Left lung (tissue), 10 donors: ENCODE measurements around the gene FOXO1. TPM values are rescaled to one million over a fixed set of nuclear protein-coding genes. Genes with fewer than 3 reads are reported as not detected.

Experiments
- ATAC-seq: fragments of 200-7000 bp; cut with Tn5 transposase; one replicate; pipeline ENCODE4 v1.9.1; 2020; ENCODE audit warnings: moderate library complexity
- DNase-seq, 4 donors: peaks; one replicate each; pipeline ENCODE4 v3.0.0-alpha.2; 2013 to 2020
- H3K27ac ChIP-seq, 2 donors: fragments of 200-600 bp; sonication (generic) in 1 of 2; one replicate each; pipeline versions ENCODE4 v1.5.0 to v1.8.0; 2020 to 2021
- H3K27me3 ChIP-seq, 2 donors: fragments of 200-600 bp; sonication (generic) in 1 of 2; one replicate each; pipeline versions ENCODE4 v1.5.0 to v1.8.0; 2020 to 2021
- H3K36me3 ChIP-seq, 2 donors: fragments of 200-600 bp; sonication (generic) in 1 of 2; one replicate each; pipeline versions ENCODE4 v1.5.0 to v1.8.0; 2020 to 2021
- H3K4me1 ChIP-seq, 2 donors: fragments of 200-600 bp; one replicate each; pipeline ENCODE4 v1.8.0; 2021
- H3K4me3 ChIP-seq, 2 donors: fragments of 200-600 bp; sonication (generic) in 1 of 2; one replicate each; pipeline versions ENCODE4 v1.5.0 to v1.8.0; 2020 to 2021; ENCODE audit warnings: mild to moderate bottlenecking in 1 of 2
- H3K9me3 ChIP-seq, 2 donors: fragments of 200-600 bp; sonication (generic) in 1 of 2; one replicate each; pipeline versions ENCODE4 v1.5.0 to v1.8.0; 2020 to 2021
- intact Hi-C, 2 donors: fragments of 100-400 bp; cut with DNase I; formaldehyde crosslinking; loops; one replicate each; pipeline versions ENCODE4 v1.11.2 to v1.14.2; 2022
- polyA plus RNA-seq, 6 donors: library from polyadenylated mRNA; unstranded; fragments of 120-200 nt; gene quantifications; one replicate each; pipeline ENCODE4 v1.2.1, GENCODE V29; 2013; ENCODE audit not compliant: insufficient read length in 6 of 6
- total RNA-seq, 2 donors: library from RNA; stranded (reverse); fragmentation: NEBNext Ultra II Directional; extraction: Animal tissue kit (Norgen Biotek cat#: 25700); gene quantifications; one replicate each; pipeline ENCODE4 v1.2.1, GENCODE V29; 2021
- TF ChIP-seq, protein P1 (sequence below), 2 donors: fragments of 200-600 bp; sonication (generic) in 1 of 2; IDR thresholded peaks; one replicate each; pipeline versions ENCODE4 v1.5.0 to v1.8.0; 2021; ENCODE audit warnings: antibody characterized with exemption in 2 of 2
- donor health status: DM: no; HTN: yes; CAD: no.
- donor health status: DM: no; HTN: no; CAD: no.

The FOXO1 gene
- total and polyA plus RNA-seq, 8 donors: 12.1 to 24.0 (median 13.8) TPM

DNA sequence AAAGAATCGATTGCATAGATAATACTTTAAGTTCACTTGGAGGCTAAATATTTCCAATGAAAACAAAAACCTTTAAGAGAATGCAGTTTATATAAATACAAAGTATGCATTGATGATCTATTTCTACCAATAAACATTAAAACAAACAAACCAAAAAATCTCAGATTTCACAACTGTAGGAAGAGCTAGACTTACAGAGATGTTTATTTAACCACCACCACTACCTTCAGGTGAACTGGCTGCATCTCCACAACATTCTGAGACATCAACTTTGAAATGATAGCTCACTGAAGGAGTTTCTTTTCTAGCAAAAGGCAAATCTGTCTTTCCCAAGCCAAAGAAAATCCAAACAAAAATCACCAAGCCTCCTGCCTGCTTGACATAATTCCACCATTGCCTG lies 44.2 kb downstream of the FOXO1 start:
- H3K27ac ChIP-seq: no peak overlapping the region
- H3K4me3 ChIP-seq: no peak overlapping the region
- no peaks in the 10 kb centered on the region for H3K36me3 ChIP-seq
- no peaks in the 10 kb centered on the region for H3K27me3 ChIP-seq
- no peaks in the 10 kb centered on the region for H3K9me3 ChIP-seq
- intact Hi-C loops: no loop called here
- TF ChIP-seq, protein P1, sequence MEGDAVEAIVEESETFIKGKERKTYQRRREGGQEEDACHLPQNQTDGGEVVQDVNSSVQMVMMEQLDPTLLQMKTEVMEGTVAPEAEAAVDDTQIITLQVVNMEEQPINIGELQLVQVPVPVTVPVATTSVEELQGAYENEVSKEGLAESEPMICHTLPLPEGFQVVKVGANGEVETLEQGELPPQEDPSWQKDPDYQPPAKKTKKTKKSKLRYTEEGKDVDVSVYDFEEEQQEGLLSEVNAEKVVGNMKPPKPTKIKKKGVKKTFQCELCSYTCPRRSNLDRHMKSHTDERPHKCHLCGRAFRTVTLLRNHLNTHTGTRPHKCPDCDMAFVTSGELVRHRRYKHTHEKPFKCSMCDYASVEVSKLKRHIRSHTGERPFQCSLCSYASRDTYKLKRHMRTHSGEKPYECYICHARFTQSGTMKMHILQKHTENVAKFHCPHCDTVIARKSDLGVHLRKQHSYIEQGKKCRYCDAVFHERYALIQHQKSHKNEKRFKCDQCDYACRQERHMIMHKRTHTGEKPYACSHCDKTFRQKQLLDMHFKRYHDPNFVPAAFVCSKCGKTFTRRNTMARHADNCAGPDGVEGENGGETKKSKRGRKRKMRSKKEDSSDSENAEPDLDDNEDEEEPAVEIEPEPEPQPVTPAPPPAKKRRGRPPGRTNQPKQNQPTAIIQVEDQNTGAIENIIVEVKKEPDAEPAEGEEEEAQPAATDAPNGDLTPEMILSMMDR (IDR thresholded peaks at IDR 0.05): no peak
- no peak for ATAC-seq
- DNase-seq: no peak
- peaks cover 0 to 27% of the 10 kb centered on the region in 2 donors for H3K4me1 ChIP-seq

DNA sequence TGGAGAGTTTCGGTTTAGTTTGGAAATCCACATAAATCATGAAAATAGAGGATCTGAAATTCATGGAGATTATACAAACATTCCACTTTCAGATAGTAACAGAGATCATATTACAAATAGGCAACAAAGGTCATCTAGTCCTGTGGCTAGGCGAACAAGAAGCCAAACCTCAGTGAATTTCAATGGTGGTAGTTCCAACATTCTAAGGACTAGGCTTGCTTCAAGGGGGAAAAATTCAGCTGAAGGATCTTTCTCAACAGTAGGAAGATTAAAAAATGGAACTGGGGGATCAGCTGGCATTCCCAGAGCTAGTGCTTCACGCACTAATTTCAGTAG lies 47.0 kb downstream of the FOXO1 start:
- TF ChIP-seq, protein P1 (IDR thresholded peaks at IDR 0.05): no peak
- DNase-seq: no peak
- H3K36me3 ChIP-seq: no peaks in the 10 kb centered on the region
- H3K27me3 ChIP-seq: no peaks in the 10 kb centered on the region
- H3K4me1 ChIP-seq: peaks cover 0 to 19% of the 10 kb centered on the region in 2 donors
- intact Hi-C loops: no loop called here
- H3K9me3 ChIP-seq: no peaks in the 10 kb centered on the region
- peak; percentile 43 for ATAC-seq
- H3K4me3 ChIP-seq: no peak overlapping the region
- H3K27ac ChIP-seq: no peak overlapping the region

DNA sequence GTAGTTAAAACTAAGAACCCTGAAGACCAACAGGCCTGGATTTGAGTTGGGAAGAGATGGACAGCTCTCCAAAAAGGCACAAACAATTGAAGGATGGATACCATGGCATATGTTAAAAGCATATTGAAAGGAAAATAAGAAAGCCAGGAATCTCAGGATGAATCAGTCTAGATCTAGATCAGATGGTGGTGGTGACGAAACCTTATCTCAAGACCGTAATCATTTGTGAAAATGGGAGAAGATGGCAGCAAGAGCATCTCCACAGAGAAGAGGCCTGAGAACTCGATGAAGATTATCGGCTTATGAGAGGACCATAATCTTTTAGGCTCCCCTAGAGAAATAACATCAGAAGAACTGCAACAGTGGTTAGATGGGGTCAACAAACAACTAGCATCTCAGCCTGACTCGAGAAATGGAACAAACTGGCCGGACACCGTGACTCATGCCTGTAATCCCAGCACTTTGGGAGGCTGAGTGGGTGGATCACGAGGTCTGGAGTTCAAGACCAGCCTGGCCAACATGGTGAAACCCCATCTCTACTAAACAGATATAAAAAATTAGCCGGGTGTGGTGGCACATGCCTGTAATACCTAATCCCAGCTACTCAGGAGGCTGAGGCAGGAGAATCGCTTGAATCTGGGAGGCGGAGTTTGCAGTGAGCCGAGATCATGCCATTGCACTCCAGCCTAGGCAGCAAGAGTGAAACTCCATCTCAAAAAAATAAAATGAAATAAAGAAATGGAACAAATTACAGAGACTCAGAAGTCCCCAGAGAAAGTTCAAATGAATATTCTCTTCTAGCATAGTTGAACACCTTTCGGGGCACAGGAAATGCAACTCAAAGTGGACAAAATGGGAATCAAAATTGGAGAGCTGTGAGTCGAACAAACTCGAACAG lies 47.6 kb downstream of the FOXO1 start:
- intact Hi-C loops: no loop called here
- no peak for DNase-seq
- H3K36me3 ChIP-seq: no peaks in the 10 kb centered on the region
- H3K27me3 ChIP-seq: no peaks in the 10 kb centered on the region
- H3K27ac ChIP-seq: no peak overlapping the region
- peaks cover 0 to 22% of the 10 kb centered on the region in 2 donors for H3K4me1 ChIP-seq
- no peaks in the 10 kb centered on the region for H3K9me3 ChIP-seq
- H3K4me3 ChIP-seq: no peak overlapping the region
- ATAC-seq: no peak
- TF ChIP-seq, protein P1 (IDR thresholded peaks at IDR 0.05): no peak

DNA sequence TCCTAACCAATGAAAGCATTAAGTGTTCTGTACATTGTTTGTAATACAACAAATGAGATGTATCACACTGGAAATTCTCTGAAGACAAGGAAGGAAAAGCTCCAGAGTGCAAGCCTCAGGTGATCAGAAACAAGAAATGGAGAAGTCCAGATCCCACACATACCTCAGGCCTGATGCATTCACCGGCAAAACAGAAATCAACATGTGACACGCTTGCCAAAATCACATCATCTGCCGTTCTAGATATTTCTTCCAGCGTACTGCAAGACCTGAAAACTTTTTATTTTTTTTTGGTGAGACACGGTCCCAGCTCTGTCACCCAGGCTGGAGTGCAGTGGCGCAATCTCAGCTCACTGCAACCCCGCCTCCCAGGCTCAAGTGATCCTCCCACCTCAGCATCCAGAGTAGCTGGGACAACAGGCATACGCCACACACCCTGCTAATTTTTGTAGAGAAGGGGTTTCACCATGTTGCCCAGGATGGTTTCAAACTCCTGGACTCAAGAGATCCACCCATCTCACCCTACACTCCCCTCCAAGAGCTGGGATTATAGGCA lies 48.6 kb downstream of the FOXO1 start:
- DNase-seq (no peak), ATAC-seq (peak; percentile 38)
- H3K4me1 ChIP-seq: peaks cover 0 to 32% of the 10 kb centered on the region in 2 donors
- no peak overlapping the region for H3K27ac ChIP-seq
- intact Hi-C loops: no loop called here
- no peak overlapping the region for H3K4me3 ChIP-seq
- no peaks in the 10 kb centered on the region for H3K36me3 ChIP-seq
- no peaks in the 10 kb centered on the region for H3K27me3 ChIP-seq
- TF ChIP-seq, protein P1 (IDR thresholded peaks at IDR 0.05): no peak
- no peaks in the 10 kb centered on the region for H3K9me3 ChIP-seq

DNA sequence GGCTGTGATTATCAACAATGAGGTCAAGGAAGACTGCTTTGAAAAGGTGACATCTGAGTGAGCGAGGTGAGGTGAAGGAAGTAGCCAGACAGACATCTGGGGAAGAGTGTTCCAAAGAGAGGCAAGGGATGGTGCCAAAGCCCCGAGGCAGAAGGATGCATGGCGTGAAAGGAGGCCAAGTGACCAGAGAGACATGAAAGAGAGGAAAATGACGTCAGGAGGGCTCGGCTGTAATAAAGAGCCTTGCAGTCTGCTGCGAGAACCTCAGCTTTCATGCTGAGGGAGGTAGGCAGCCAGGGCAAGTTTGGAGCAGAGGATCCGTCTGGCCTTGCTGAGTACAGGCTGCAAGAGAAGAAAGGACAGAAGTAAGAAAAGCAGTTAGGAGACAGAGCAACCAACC lies 50.8 kb downstream of the FOXO1 start:
- H3K27ac ChIP-seq: no peak overlapping the region
- TF ChIP-seq, protein P1 (IDR thresholded peaks at IDR 0.05): no peak
- H3K36me3 ChIP-seq: no peaks in the 10 kb centered on the region
- no peaks in the 10 kb centered on the region for H3K9me3 ChIP-seq
- ATAC-seq (no peak), DNase-seq (no peak)
- peaks cover 0 to 39% of the 10 kb centered on the region in 2 donors for H3K4me1 ChIP-seq
- no peaks in the 10 kb centered on the region for H3K27me3 ChIP-seq
- intact Hi-C loops: no loop called here
- H3K4me3 ChIP-seq: no peak overlapping the region
